WERI-Rb-1 (cell line): Measurements from ENCODE around the gene GFPT2.

Experiments
- DNase-seq: peaks from one replicate; pipeline ENCODE4 v3.0.0-alpha.2; 2020
- H3K27ac ChIP-seq: fragments of 250-450 bp; sonication (Bioruptor Pico); 2 replicates; pipeline ENCODE4 v1.5.1; 2020; ENCODE audit warnings: mild to moderate bottlenecking, moderate library complexity
- H3K27me3 ChIP-seq: fragments of 250-450 bp; sonication (Bioruptor Pico); 2 replicates; pipeline ENCODE4 v1.5.1; 2021; ENCODE audit warnings: mild to moderate bottlenecking, low read depth, moderate library complexity; ENCODE audit not compliant: insufficient read depth, severe bottlenecking
- H3K36me3 ChIP-seq: fragments of 250-450 bp; sonication (Bioruptor Pico); 2 replicates; pipeline ENCODE4 v1.5.1; 2020; ENCODE audit warnings: mild to moderate bottlenecking, moderate library complexity
- H3K4me3 ChIP-seq: 2 replicates; pipeline ENCODE4 v1.5.1; 2011; ENCODE audit warnings: low read depth, mild to moderate bottlenecking, control low read depth, low read length
- H3K9me3 ChIP-seq: fragments of 250-450 bp; sonication (Bioruptor Pico); 2 replicates; pipeline ENCODE4 v1.5.1; 2021; ENCODE audit warnings: mild to moderate bottlenecking, moderate library complexity; ENCODE audit not compliant: severe bottlenecking
- CTCF ChIP-seq: IDR thresholded peaks from 2 replicates; pipeline ENCODE4 v1.5.1; 2011; ENCODE audit warnings: low read depth, mild to moderate bottlenecking, control low read depth, inconsistent platforms, low read length

Gene GFPT2

GRCh38 chr5:180297587-180298282, 55.4 kb downstream of the GFPT2 start:
- H3K27me3 ChIP-seq, result no peaks in the 10 kb centered on the region
- no peak overlapping the region for H3K4me3 ChIP-seq
- DNase-seq, result no peak
- no peaks in the 10 kb centered on the region for H3K9me3 ChIP-seq
- no peak overlapping the region for H3K27ac ChIP-seq
- TF ChIP-seq CTCF, result no peak
- H3K36me3 ChIP-seq, result no peaks in the 10 kb centered on the region

GRCh38 chr5:180296771-180297170, 56.4 kb downstream of the GFPT2 start:
- H3K27me3 ChIP-seq, result no peaks in the 10 kb centered on the region
- H3K4me3 ChIP-seq, result no peak overlapping the region
- no peaks in the 10 kb centered on the region for H3K9me3 ChIP-seq
- TF ChIP-seq CTCF, result no peak
- no peak for DNase-seq
- no peak overlapping the region for H3K27ac ChIP-seq
- H3K36me3 ChIP-seq, result no peaks in the 10 kb centered on the region

- TF ChIP-seq CTCF, result no peak
- no peak overlapping the region for H3K27ac ChIP-seq
These were observed 58.1 kb downstream of the GFPT2 start for GRCh38 chr5:180294913-180295555.

GRCh38 chr5:180294411-180294810, 58.7 kb downstream of the GFPT2 start:
- no peaks in the 10 kb centered on the region for H3K27me3 ChIP-seq
- no peak for TF ChIP-seq CTCF
- no peaks in the 10 kb centered on the region for H3K9me3 ChIP-seq
- no peak overlapping the region for H3K27ac ChIP-seq
- H3K36me3 ChIP-seq, result no peaks in the 10 kb centered on the region
- DNase-seq, result no peak
- H3K4me3 ChIP-seq, result no peak overlapping the region

More at GRCh38 chr5:180294913-180295555, 58.1 kb downstream of the GFPT2 start:
- Histone ChIP-seq H3K9me3 (no peaks in the 10 kb centered on the region), H3K27me3 (no peaks in the 10 kb centered on the region), H3K36me3 (no peaks in the 10 kb centered on the region), H3K4me3 (no peak overlapping the region)
- peak; percentile 80 for DNase-seq

GRCh38 chr5:180291943-180292831, 60.9 kb downstream of the GFPT2 start, which contains the start of gene MAPK9:
MAPK9 (minus strand) TSS chr5:180292083; CDS start chr5:180280561, 11,522 bp downstream.
- peak within 1 kb of the TSS; percentile 89 for H3K27ac ChIP-seq

More at GRCh38 chr5:180291943-180292831, 60.9 kb downstream of the GFPT2 start, which contains the start of gene MAPK9:
- Histone ChIP-seq H3K4me3 (peak within 1 kb of the TSS; percentile 54), H3K36me3 (no peaks in the 10 kb centered on the region), H3K9me3 (no peaks in the 10 kb centered on the region), H3K27me3 (no peaks in the 10 kb centered on the region)
- DNase-seq, result peak; percentile 69
- no peak for TF ChIP-seq CTCF
